ENCODE data around the gene ARHGAP44. TPM values are rescaled to one million over a fixed set of nuclear protein-coding genes. Genes with fewer than 3 reads are reported as not detected.
A peak's percentile ranks its signal among the peaks of the same experiment; 100 is the strongest.

The ARHGAP44 gene
- total and polyA plus RNA-seq, 2 experiments from 2014 or later, result 5.8 to 16.4 TPM

GRCh38 chr17:12794919-12795532, 5.7 kb downstream of the ARHGAP44 start:
- H3K4me3 Mint-ChIP-seq, result no peak overlapping the region
- H3F3A ChIP-seq (replicated peaks; ENCODE audit: low read depth), result 0 out of 2 replicates have a peak, but pooled peaks cover 7% of the 10 kb centered on the region
- H3K27ac Mint-ChIP-seq, result peak overlapping the region; percentile 10; the same call in 1 of the 2 replicates

More at GRCh38 chr17:12794919-12795532, 5.7 kb downstream of the ARHGAP44 start:
- peaks cover 7% of the 10 kb centered on the region for H3K27me3 Mint-ChIP-seq (ENCODE audit: insufficient read depth, low read depth, poor library complexity)
- DNase-seq (ENCODE audit: low spot score) (no peak), ATAC-seq (no peak)
- Histone ChIP-seq H3K4me3 (no peak overlapping the region), H3K36me3 (ENCODE audit: insufficient read depth) (no peaks in the 10 kb centered on the region), H3K27me3 (ENCODE audit: insufficient read depth) (no peaks in the 10 kb centered on the region), H4K20me1 (replicated peaks; ENCODE audit: insufficient read depth) (peaks cover 14% of the 10 kb centered on the region), H3K4me2 (no peak overlapping the region), H3K27ac (ENCODE audit: low read depth) (no peak overlapping the region), H3K4me1 (ENCODE audit: insufficient read depth) (peaks cover 15% of the 10 kb centered on the region), H3K79me2 (replicated peaks; ENCODE audit: insufficient read depth) (peaks cover 92% of the 10 kb centered on the region), H3K9me2 (ENCODE audit: insufficient read depth) (no peaks in the 10 kb centered on the region), H2AFZ (no peak overlapping the region)
- peaks cover 2% of the 10 kb centered on the region; the same call in 1 of the 3 replicates for H3K36me3 Mint-ChIP-seq (ENCODE audit: low read depth)
- TF ChIP-seq STAT1 (IDR thresholded peaks at IDR 0.05; ENCODE audit: unreplicated experiment), result no peak
- TF ChIP-seq ETS1 (IDR thresholded peaks at IDR 0.05), result no peak
- TF ChIP-seq ZNF114 (CRISPR knock-in tag; IDR thresholded peaks at IDR 0.05), result no peak
- TF ChIP-seq ZNF462 (CRISPR knock-in tag; IDR thresholded peaks at IDR 0.05), result no peak
- TF ChIP-seq CTCF (conservative IDR thresholded peaks at IDR 0.05; ENCODE audit: low read depth in 2 of 2), result no peak
- no peak for TF ChIP-seq POLR2AphosphoS5 (IDR thresholded peaks at IDR 0.05; ENCODE audit: low read depth)
- TF ChIP-seq EZH2 (IDR thresholded peaks at IDR 0.05; ENCODE audit: low read depth, unreplicated experiment), result no peak
- no peak for TF ChIP-seq JUNB (IDR thresholded peaks at IDR 0.05; ENCODE audit: unreplicated experiment)
- no peak for TF ChIP-seq NANOG (IDR thresholded peaks at IDR 0.05; ENCODE audit: borderline replicate concordance)
- TF ChIP-seq CREB1 (CRISPR knock-in tag; IDR thresholded peaks at IDR 0.05; ENCODE audit: low read depth), result no peak
- TF ChIP-seq ZNF331 (CRISPR knock-in tag; IDR thresholded peaks at IDR 0.05; ENCODE audit: low read depth), result no peak
- TF ChIP-seq REST (IDR thresholded peaks at IDR 0.05; ENCODE audit: unreplicated experiment), result no peak
- TF ChIP-seq EZH2phosphoT487 (IDR thresholded peaks at IDR 0.05; ENCODE audit: unreplicated experiment), result no peak
- peaks cover 2% of the 10 kb centered on the region; the same call in 2 of the 3 replicates for H3K9me3 Mint-ChIP-seq
- peaks cover 28% of the 10 kb centered on the region for H3K4me1 Mint-ChIP-seq

Data from GM23338 (cell line).